Glomerular visceral epithelial cell (primary cell): ENCODE data around the gene KLHL41.

Experiments
- DNase-seq: peaks from one replicate; pipeline ENCODE4 v3.0.0-alpha.2; 2016; ENCODE audit errors: extremely low spot score

KLHL41 gene

GRCh38 chr2:169509298-169509885 is at the start of gene KLHL41:
Gene KLHL41, plus strand, starts transcription at chr2:169509702. Its CDS starts 77 bp downstream, at chr2:169509779.
- no peak for DNase-seq

- no peak for DNase-seq
Measured at GRCh38 chr2:169461143-169461542, 48.4 kb upstream of the KLHL41 start.

- DNase-seq, result peak; percentile 6
Measured at GRCh38 chr2:169462896-169463695, 46.4 kb upstream of the KLHL41 start.

GRCh38 chr2:169464466-169464865 is 45.0 kb upstream of the KLHL41 start:
- no peak for DNase-seq

GRCh38 chr2:169464882-169465281 is 44.6 kb upstream of the KLHL41 start:
- DNase-seq, result no peak

- no peak for DNase-seq
Measured at GRCh38 chr2:169468841-169469240, 40.7 kb upstream of the KLHL41 start.

GRCh38 chr2:169469952-169470572 is 39.4 kb upstream of the KLHL41 start:
- no peak for DNase-seq

- no peak for DNase-seq
Measured at GRCh38 chr2:169472249-169472648, 37.3 kb upstream of the KLHL41 start.

- peak; percentile 26 for DNase-seq
Measured at GRCh38 chr2:169476459-169476858, 33.0 kb upstream of the KLHL41 start.

- DNase-seq, result no peak
Measured at GRCh38 chr2:169478339-169478738, 31.2 kb upstream of the KLHL41 start.

- DNase-seq, result no peak
Measured at GRCh38 chr2:169478745-169479256, 30.7 kb upstream of the KLHL41 start.

GRCh38 chr2:169479257-169480078 is 30.0 kb upstream of the KLHL41 start, which contains the start of gene BBS5:
Gene BBS5, plus strand, starts transcription at chr2:169479494. Its CDS starts 60 bp downstream, at chr2:169479554.
- peak; percentile 72 for DNase-seq

GRCh38 chr2:169480079-169480465 is 29.4 kb upstream of the KLHL41 start:
- no peak for DNase-seq

GRCh38 chr2:169485650-169486138 is 23.8 kb upstream of the KLHL41 start:
- DNase-seq, result no peak

- DNase-seq, result no peak
Measured at GRCh38 chr2:169486487-169486886, 23.0 kb upstream of the KLHL41 start.

- no peak for DNase-seq
Measured at GRCh38 chr2:169490834-169491233, 18.7 kb upstream of the KLHL41 start.

- DNase-seq, result no peak
Measured at GRCh38 chr2:169491378-169491777, 18.1 kb upstream of the KLHL41 start.

GRCh38 chr2:169493360-169493759 is 16.1 kb upstream of the KLHL41 start:
- DNase-seq, result no peak

- DNase-seq, result no peak
Measured at GRCh38 chr2:169495310-169495928, 14.1 kb upstream of the KLHL41 start.

- no peak for DNase-seq
Measured at GRCh38 chr2:169504651-169505050, 4.9 kb upstream of the KLHL41 start.

- DNase-seq, result no peak
Measured at GRCh38 chr2:169507698-169508097, 1.8 kb upstream of the KLHL41 start.
